GM21576 (cell line): ENCODE measurements around the gene UPK3A.
"Not testable (repeated sequence)": the region's sequence is repeated elsewhere in the genome, so short reads cannot be mapped to it uniquely, and the experiment has no call there.

Experiments used
- ATAC-seq: cut with Tn5 transposase; IDR thresholded peaks from one replicate; pipeline ENCODE4 v1.9.1; 2021; ENCODE audit warnings: mild to moderate bottlenecking, moderate library complexity; ENCODE audit not compliant: unreplicated experiment

Gene UPK3A

GRCh38 chr22:45278125-45278524 is 6.6 kb upstream of the UPK3A start:
- no peak for ATAC-seq

GRCh38 chr22:45280587-45280980 is 4.2 kb upstream of the UPK3A start:
- no peak for ATAC-seq

DNA sequence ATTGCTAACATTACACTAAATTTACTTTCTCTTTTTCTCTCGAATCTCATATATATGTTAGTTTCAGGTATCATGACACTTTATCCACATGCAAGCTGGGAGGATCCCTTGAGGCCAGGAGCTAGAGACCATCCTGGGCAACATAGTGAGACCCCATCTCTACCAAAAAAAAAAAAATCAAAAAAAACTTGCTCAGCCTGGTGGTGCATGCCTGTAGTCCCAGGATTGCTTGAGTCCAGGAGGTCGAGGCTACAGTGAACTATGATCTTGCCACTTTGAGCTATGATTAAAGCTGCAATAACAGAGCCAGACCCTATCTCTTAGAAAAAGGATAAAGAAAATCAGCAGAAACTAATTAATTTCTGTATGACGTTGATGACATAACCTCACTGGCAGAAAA is 3.7 kb upstream of the UPK3A start:
- no peak for ATAC-seq

DNA sequence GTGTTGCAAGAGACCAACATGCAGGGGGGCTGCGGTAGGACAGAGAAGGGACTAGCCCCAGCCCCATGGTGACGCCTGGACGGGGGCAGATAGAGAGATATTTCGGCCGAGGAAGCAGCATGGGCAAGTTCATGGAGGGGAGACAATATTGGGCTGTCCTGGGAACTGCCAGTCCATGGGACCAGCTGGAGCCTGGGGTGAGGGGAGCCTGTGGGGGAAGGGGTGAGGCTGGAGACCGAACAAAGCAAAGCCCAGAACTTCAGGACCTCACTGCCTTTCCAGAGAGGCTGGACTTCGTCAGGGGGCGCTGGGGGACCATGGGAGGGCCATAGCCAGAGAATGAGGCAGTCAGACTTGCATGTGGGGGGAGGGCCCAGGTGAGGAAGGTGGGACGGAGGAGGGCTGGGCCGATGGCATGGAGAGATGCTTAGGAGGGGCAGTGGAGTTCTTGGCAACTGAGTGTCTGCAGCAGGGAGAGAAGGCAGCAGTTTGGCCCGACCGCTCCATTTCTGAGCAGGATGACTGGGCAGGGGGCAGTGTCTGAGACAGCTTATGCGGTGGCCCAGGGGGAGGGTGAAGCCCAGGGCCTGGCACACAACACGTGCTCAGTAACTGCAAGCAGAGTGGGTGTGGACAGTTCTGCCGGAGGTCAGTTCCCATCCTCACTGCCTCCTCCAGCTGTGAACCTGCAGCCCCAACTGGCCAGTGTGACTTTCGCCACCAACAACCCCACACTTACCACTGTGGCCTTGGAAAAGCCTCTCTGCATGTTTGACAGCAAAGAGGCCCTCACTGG is 712 bp downstream of the UPK3A start:
- ATAC-seq: no peak

DNA sequence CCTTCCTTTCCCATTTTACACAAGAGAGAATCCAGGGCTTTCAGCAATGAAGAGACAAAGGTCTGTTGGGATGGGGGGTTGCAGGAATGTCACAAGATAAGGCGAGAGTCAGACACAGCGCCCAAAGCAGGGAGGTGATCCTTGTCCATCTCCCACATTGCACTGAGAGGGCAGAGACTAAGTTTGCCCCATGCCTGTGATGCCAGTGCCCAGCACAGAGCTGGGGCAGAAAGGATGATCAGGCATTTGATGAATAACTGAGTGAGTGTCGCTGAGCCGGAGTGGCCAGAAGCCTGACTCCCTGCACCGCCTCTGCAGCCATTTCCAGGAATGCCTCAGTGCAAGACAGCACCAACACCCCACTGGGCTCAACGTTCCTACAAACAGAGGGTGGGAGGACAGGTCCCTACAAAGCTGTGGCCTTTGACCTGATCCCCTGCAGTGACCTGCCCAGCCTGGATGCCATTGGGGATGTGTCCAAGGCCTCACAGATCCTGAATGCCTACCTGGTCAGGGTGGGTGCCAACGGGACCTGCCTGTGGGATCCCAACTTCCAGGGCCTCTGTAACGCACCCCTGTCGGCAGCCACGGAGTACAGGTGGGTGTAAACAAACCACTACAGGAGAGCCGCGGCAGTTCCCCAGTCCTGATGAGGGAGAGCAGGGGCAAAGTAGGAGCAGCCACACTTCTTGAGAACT is 2.3 kb downstream of the UPK3A start:
- ATAC-seq: no peak

GRCh38 chr22:45290410-45290936 is 5.7 kb downstream of the UPK3A start:
- ATAC-seq: no peak

DNA sequence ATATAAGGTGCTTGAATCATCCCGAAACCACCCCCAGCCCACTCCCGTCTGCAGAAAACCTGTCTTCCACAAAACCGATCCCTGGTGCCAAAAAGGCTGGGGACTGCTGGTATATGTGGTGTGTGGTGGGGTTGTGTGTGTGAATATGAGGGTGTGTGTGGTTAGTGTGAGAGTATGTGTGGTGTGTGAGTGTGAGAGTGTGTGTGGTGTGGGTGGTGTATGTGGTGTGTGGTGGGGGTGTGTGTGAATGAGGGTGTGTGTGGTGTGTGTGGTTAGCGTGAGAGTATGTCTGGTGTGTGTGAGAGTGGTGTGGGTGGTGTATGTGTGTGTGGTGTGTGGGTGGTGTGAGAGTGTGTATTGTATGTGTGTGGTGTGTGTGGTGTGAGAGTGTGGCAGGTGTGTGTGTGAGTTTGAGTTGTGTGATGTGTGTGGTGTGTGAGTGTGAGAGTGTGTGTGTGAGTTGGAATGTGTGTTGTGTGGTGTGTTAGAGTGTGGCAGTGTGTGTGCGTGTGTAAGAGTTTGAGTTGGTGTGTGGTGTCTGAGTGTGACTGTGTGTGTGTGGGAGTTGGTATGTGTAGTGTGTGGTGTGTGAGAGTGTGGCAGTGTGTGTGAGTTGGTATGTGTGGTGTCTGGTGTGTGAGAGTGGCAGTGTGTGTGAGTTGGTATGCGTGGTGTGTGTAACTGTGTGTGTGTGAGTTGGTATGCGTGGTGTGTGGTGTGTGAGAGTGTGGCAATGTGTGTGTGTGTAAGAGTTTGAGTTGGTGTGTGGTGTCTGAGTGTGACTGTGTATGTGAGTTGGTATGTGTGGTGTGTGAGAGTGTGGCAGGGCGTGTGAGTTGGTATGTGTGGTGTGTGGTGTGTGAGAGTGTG is 6.5 kb downstream of the UPK3A start:
- ATAC-seq: no peak

DNA sequence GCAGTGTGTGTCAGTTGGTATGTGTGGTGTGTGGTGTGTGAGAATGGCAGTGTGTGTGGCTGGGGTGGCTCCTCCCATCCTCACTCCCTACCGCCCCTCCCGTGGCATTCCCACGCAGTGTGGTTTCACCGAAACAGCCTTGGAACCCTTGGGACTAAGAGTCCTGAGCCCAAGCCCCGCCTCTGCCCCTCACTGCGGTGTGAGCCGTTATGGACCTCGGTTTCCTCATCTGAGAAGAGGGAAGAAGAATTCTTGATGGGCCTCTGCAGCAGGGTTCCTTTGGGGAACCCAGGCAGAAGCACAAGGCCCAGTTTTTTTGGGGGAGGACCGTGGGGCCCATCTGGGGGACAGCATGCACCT is 7.2 kb downstream of the UPK3A start:
- no peak for ATAC-seq

GRCh38 chr22:45292731-45293442 is 8.1 kb downstream of the UPK3A start:
- no peak for ATAC-seq

DNA sequence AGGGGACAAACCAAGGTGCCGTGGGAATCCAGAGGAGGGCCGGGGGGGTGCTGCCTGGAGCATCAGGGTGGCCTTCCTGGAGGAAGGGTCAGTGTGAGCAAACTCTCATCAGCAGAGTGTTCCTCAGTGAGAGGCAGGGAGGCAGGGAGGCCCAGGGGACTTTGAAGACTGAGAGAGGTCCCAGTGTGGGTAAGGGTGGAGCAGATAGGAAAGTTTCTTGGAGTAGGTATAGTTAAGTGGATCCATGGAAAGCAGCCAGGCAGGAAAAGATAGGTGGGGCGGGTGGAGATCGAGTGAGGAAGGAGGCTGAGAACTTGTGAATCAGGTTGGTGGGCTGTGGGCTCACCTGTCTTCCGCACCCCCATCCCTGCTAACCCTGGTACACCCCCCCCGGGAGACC is 9.3 kb downstream of the UPK3A start:
- ATAC-seq: no peak

DNA sequence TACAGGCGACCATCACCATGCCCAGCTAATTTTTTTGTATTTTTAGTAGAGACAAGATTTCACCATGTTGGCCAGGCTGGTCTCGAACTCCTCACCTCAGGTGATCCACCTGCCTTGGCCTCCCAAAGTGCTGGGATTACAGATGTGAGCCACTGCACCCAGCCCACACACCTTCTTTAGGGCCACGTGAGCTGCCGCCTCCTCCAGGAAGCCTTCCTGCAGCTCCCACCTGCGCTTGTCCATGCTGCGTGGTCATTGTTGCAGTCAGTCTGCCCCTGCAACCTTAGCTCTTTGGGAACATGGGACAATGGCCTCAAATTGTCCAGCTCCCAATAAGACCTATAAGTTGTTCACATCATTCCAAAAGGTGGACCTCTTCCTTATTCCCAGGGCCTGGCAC is 10.3 kb downstream of the UPK3A start:
- ATAC-seq: not testable (repeated sequence)

DNA sequence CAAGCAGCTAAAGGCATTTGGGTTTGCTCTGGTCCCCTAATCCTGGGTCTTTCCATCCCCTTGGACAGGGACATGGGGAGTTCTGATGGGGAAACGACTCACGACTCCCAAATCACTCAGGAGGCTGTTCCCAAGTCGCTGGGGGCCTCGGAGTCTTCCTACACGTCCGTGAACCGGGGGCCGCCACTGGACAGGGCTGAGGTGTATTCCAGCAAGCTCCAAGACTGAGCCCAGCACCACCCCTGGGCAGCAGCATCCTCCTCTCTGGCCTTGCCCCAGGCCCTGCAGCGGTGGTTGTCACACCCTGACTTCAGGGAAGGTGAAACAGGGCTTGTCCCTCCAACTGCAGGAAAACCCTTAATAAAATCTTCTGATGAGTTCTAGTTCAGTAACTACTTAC is 10.7 kb downstream of the UPK3A start:
- ATAC-seq: no peak

DNA sequence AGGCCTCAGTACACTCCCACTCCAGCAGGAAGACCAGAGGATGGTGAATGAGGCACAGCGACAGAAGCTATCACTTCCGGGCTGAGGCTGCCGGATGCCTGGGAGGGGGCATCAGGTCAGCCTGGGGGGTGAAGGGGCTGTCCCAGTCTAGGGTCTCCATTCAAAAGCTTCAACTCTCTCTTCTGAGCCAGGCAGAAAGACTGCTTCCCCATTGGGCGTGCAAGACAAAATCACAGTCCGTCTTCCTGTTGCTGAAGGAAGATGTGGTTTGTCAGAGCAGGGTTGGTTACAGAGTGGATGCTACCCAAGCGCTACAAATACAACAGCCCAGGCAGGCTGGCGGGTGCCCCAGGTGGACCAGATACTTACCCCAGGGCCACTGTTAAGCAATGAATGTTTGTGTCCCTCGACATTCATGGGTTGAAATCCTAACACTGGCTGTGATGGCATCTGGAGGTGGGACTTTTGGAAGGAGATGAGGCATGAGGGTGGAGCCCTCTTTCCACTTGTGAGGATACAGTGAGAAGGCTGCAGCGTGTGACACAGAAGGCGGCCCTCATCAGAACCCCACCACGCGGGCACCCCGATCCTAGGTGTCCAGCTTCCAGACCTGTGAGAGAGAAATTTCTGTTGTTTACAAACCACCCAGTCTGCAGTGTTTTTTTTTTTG is 12.0 kb downstream of the UPK3A start:
- no peak for ATAC-seq

- ATAC-seq: no peak
These were observed 14.3 kb downstream of the UPK3A start for GRCh38 chr22:45298934-45299505.

DNA sequence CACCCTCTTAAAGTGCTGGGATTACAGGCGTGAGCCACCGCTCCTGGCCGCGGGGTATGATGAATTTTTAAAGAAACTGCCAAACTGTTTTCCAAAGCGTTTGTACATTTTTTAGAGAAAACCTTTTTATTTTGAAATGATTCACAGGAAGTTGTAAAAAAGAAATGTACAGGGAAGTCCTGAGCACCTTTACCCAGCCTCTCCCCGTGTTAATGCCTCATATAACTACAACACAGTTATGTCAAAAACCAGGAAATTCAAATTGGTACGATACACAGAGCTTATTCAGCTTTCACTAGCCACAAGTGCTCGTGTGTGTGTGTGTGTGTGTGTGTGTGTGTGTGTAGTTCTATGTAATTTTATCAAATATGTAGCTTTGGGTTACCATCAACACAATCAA is 18.0 kb downstream of the UPK3A start:
- no peak for ATAC-seq

DNA sequence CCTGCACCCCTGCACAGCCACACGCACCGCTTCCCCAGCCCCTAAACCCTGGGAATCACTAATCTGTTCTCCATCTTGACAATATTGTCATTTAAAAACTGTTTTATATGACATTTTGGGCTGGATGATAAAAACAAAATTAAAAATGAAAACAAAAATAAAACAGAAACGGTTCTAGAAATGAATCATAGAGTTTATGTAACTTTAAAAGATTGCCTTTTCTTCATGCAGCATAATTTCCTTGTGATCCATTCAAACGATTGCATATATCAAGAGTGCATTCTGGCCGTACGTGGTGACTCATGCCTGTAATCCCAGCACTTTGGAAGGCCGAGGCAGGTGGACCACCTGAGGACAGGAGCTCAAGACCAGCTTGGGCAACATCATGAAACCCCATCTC is 18.4 kb downstream of the UPK3A start:
- no peak for ATAC-seq

DNA sequence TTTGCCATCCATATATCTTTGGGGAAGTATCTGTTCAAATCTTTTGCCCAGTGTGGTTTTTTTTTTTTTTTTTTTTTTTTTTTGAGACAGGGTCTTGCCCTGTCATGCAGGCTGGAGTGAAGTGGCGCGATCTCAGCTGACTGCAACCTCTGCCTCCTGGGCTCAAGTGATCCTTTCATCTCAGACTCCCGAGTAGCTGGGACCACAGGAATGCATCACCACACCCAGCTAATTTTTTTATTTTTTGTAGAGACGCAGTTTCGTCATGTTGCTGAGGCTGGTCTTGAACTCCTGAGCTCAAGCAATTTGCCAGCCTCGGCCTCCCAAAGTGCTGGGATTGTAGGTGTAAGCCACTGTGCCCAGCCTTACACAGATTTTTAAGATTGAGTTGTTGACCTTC is 20.2 kb downstream of the UPK3A start:
- ATAC-seq: no peak

DNA sequence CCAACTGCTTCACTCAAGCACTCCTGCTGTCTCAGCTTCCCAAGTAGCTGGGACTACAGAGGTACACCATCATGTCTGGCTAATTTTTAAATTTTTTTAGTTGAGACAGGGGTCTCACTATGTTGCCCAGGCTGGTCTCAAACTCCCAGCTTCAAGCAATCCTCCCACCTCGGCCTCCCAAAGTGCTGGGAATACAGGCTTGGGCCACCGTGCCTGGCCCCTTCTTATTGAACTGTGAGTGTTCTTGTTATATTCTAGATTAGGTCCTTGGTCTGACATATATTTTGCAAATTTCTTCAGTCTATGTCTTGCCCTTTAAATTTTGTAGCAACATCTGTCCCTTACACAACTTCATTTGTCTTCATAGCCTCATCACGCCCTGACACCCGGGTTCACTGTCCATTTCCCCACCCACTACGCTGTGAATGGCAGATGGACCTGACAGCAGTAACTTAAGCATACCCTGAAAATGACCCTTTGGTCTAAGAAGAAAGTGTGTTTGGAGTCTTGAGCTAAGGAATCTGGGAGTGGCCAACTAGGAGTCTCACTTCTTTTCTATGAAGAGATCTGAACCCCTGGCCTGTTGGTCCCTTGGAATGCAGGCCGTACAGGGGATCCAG is 20.8 kb downstream of the UPK3A start:
- no peak for ATAC-seq

DNA sequence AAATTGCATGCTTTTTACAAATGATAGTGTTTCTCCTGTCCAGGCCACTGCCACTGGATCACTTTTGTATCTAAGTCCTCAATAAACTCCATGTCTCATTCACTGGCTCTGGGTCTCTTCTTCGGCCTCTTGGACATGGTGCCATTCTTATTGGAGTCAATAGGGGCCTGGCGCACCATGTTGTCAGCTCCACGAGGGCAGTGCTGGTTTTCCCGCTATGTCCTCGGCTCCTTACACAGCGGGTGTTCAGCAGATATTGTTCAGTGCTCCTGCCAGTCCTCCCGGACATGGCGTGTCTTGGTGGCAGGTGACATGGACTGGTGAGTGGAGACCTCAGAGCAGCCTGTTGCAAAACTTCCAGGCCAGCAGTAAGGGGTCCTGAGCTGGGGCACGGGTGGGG is 21.4 kb downstream of the UPK3A start:
- no peak for ATAC-seq
